ENCODE data around the gene IGFBP7.

The IGFBP7 gene

DNA sequence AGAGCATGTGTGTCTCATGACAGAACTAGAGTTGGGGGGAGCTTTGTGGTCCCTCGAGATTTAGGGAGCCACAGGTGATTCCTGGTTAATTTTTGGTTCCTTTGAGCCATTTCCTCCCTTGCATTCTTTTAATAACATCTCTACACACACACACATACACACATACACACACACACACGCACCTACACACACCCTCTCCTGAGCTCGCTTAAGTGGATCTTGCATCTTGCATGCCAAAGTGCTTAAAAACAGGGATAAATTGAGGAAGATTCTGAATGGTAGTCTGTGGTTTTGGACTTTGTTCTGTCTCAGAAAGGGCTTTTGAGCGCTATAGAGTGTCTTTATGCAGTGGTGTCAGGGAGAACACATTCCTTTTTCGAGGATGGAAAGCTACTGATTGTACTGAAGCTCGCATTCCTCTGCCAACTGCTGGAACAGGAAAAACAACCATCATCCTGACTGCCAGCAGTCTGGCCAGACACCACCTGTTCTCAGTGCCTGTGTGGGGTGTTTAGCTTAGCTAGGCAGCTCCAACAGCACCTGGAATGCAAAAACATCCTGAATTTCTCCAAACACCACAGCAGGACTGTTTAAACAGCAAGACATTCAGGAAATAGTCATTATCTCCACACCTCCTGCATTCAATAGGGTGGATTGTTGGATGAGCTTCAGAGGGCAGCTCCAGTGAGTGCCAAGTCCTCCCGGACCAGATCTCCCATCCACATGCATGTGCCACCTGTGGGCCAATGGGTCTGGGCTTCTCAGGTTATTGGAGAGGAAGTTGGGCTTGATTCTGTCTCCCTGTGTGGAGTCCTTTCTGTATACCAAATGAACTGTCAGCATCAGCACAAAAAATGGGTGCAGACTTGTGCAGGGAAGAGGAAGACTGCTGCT lies 21.9 kb upstream of the IGFBP7 start:
- no peak for DNase-seq (ENCODE audit: low read depth)

GRCh38 chr4:57129477-57129876 lies 19.3 kb upstream of the IGFBP7 start:
- no peak for DNase-seq (ENCODE audit: low read depth)

- DNase-seq (ENCODE audit: low read depth): no peak
Measured at GRCh38 chr4:57127361-57127760, 17.2 kb upstream of the IGFBP7 start.

DNA sequence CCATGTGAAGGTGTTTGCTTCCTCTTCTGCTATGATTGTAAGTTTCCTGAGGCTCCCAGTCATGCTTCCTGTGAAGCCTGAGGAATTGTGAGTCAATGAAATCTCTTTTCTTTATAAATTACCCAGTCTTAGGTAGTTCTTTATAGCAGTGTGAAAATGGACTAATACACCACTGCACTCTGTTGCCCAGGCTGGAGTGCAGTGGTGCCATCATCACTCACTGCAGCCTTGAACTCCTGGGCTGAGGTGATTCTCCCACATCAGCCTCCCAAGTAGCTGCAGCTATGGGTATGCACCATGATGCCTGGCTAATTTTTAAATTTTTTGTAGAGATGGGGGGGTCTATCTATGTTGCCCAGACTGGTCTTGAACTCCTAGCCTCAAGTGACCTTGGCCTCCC lies 15.8 kb upstream of the IGFBP7 start:
- no peak for DNase-seq (ENCODE audit: low read depth)

DNA sequence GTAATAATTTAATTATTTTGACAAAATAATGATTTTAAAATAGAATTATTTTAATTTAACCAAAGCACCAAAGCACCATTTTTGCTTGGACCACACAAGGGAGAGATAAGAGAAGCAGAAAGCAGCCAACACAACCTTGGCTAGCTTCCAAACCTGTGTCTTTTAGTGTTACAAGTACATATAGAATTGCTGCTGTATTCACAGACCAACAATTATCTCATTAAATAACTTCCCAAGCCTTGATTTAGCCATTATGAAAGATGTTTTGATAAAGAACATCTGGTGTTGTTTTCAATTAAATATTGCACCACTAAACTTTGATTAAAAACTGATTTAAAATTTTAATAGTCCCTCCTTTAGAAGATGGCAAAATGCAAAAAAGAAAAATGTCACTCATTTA lies 14.0 kb upstream of the IGFBP7 start:
- DNase-seq (ENCODE audit: low read depth): no peak

GRCh38 chr4:57122959-57123358 lies 12.8 kb upstream of the IGFBP7 start:
- DNase-seq (ENCODE audit: low read depth): no peak

- no peak for DNase-seq (ENCODE audit: low read depth)
Measured at GRCh38 chr4:57119054-57119651, 9.0 kb upstream of the IGFBP7 start.

DNA sequence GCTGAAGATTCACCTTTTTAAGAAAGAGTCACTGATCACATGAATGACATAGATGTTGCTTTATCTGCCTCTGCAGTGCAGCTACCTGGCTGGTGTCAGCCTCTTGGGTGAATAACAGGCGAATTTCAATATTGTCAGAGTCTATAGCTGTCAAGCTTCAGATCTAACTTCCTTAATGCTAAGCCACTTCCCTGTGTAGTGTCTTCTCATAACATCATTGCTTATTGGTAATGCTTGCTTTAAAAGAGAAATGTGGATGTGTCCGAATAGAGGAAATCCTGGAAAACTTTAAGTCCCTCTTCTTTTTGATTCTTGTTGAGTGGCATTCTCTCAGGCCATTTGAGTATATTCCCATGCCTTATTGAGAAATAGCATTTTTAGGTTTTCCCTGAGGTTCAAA lies 7.3 kb upstream of the IGFBP7 start:
- no peak for DNase-seq (ENCODE audit: low read depth)

GRCh38 chr4:57116245-57116644 lies 6.1 kb upstream of the IGFBP7 start:
- no peak for DNase-seq (ENCODE audit: low read depth)

- no peak for DNase-seq (ENCODE audit: low read depth)
Measured at GRCh38 chr4:57114973-57115372, 4.8 kb upstream of the IGFBP7 start.

- no peak for DNase-seq (ENCODE audit: low read depth)
Measured at GRCh38 chr4:57113870-57114269, 3.7 kb upstream of the IGFBP7 start.

DNA sequence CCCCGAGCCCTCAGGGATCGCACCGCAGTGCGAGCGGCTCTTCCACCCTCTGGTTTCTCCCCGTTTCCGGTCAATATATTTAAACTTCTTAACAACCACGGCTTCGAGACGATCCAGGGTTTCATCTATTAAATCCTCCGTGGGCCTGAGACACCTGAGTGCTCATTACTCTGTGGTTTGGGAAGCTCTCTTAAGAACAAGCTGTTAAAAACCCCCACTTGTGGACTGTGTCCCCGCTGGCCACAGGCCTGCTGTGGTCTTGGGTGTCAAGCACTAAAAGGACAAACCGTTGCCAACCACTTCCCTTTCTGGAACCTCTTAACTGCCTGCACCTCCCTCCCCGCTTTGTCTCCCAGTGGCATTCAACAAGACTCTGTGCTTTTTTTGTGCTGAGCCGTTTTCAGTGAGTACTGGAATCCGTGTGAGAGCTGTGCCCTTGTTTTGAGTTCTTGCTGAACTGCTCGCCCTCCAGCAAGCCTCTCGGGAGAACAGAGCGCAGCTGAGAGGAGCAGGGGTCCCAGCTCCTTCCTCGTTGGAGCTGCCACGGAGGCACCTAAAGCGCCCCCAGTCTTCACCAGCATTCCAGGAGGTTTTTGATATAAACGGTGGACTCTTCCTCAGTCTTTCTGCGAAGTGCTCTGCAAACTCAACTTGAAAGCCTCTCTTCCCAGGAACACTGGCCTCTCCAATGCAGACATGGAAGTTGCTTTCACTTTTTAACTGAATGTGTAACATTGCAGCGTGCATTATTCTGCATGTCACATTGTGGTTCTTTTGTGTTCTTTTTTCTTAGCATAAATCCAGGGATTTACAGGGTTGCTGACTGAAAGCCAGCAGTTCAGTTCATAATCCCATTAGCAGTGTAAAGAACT lies 691 bp upstream of the IGFBP7 start:
- no peak for DNase-seq (ENCODE audit: low read depth)

- no peak for DNase-seq (ENCODE audit: low read depth)
Measured at GRCh38 chr4:57109411-57109846, 756 bp downstream of the IGFBP7 start.

DNA sequence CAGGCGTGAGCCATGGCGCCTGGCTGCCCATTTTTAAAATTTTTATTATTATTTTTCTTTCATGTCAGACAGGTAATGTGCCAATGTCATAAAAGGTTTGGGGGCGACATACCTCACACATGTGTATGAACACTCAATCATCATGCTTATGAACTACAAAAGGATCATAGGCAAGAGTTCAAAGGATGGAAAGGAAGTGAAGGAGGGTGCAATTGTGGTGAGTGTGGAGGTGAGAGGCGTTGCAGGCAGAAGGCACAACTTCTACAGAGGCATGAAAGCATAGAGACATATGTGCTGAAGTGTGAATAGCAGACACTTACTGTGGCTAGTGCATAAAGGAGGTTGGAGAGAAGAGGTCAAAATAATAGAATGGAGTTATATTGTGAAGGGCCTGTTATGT lies 4.0 kb downstream of the IGFBP7 start:
- DNase-seq (ENCODE audit: low read depth): no peak

GRCh38 chr4:57104706-57105560 lies 5.3 kb downstream of the IGFBP7 start:
- no peak for DNase-seq (ENCODE audit: low read depth)

DNA sequence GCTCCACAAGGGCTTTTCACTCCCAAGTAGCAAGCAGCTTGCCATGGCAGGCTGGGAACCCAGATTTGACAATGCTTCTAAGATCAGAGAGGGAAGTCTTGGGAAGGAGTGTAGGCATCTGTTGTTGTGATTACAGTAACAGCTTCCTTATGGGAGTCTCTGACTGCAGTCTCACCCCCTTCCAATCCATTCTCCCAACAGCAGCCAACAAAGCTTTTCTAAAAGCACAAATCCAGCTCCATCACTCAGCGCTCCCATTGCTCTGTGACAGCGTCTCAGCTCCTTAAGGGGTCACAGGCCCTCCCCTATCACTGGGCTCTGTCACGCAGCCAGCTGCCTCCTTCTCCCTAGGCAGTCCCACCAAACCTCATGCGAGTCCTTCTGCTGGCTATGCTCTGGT lies 7.1 kb downstream of the IGFBP7 start:
- DNase-seq (ENCODE audit: low read depth): no peak

DNA sequence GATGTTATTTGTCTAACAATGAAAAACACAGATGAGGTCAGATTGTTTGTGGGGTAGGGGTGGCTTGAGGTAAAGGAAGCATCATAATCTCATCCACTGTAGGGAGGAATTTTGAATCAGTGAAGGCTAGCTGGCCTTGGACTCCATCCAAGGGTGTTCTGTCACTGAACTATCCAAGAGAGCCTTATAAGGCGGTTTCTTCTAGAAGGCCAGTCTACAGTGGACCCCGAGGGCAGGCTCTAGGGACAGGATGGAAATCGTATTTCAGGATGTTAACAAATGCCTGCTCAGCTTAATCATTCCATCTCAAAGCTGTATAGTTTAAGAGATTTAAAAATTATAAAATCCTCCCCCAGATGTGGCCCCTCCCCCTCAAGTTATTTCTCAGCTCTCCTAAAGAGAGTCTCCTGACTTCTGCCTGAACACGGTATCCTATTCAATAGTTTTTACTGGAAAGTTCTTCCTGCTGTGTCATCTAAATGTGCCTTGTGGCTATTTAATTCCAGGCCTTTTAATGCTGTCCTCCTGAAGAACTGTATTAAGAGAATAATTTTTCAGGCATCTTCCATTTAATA lies 8.0 kb downstream of the IGFBP7 start:
- no peak for DNase-seq (ENCODE audit: low read depth)

DNA sequence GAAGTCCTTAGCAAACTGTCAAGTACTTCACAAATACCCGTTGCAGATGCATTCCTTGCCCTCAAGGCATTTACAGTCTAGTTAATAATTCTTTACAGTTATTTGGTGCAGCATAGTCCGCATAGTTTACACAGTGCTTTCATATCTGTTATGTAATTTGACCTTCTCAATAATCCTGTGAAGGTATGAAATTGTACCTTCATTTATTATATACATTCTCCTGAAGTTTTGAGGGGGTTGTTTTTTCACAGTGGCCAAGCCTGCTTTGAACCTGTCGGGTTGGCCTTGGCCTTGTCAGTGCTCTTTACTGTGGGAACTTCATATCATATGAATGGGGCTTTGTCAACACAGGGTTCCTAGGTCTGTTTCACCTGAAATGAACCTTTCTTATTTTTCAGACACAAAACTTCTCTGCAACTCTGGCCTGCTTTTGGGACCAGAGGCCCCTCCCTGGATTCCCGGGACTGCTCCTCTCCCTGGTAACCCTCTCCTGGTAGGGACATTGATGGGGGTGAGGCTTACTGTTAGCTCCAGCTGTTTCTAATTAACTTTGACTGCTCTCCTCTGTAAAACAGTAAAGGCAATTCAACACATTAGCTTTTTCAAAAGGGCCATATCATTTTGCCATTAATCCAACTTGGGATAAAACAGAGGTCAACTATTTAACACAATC lies 9.1 kb downstream of the IGFBP7 start:
- no peak for DNase-seq (ENCODE audit: low read depth)

GRCh38 chr4:57099363-57099762 lies 10.8 kb downstream of the IGFBP7 start:
- DNase-seq (ENCODE audit: low read depth): no peak

DNA sequence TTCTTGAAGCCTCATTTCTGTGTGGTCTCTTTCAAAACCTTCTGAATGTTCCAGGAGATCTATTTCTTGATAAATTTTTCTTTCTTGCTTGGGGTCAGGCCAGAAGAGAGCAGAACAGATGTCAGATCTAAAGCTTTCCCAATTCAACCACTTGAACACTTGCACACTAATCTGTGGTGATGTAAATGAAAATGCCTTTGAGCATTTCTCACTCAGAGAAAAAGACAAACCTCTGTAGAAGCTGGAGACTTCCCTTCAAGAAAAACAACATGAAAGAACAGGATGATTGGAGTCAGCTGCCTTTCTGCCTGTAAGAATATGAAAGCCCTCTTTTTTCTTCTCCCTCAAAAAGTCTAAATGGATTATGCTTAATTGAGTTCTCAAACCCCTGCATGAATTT lies 11.2 kb downstream of the IGFBP7 start:
- no peak for DNase-seq (ENCODE audit: low read depth)

- no peak for DNase-seq (ENCODE audit: low read depth)
Measured at GRCh38 chr4:57098415-57098814, 11.8 kb downstream of the IGFBP7 start.

Data from stimulated activated CD8-positive, alpha-beta memory T cell treated with anti-CD3 and anti-CD28 coated beads, Interleukin-12 subunit alpha, Interleukin-12 subunit beta, amount 100 ng/mL, for 4 hours (primary cell).